LNCaP clone FGC (cell line): Measurements from ENCODE around the gene TTN.
A peak's percentile ranks its signal among the peaks of the same experiment; 100 is the strongest.

Experiments
- DNase-seq: peaks from one replicate; pipeline ENCODE4 v3.0.0-alpha.2; 2011; ENCODE audit warnings: low read depth
- H3K4me3 ChIP-seq: 2 replicates; pipeline ENCODE4 v1.5.1; 2011; ENCODE audit warnings: mild to moderate bottlenecking, low read depth, low read length, control low read depth
- TF ChIP-seq, protein P1 (sequence below): IDR thresholded peaks from 2 replicates; pipeline ENCODE4 v1.5.1; 2012; ENCODE audit warnings: mild to moderate bottlenecking; ENCODE audit not compliant: control insufficient read depth, insufficient read depth; ENCODE audit errors: extremely low read depth

Gene TTN

DNA sequence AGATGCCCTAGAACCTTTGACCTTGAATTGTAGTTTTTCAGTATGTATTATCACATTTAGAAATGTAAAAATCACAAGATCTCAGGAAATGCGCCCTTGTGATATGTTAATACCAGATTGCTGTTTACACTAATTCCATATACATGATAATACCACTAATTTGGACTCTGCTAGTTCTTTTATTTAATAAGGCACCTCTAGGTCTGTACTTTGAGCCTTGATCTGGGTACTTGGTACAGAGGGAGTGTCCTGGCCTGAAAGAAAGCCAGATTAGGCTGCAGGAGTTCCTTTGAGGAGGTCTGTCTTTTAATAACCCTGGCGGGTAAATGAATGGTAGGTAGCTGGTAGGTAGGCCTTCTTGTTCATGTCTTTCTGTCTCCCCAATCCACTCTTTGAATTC is 300.7 kb downstream of the TTN start:
- H3K4me3 ChIP-seq: no peak overlapping the region
- TF ChIP-seq, protein P1, sequence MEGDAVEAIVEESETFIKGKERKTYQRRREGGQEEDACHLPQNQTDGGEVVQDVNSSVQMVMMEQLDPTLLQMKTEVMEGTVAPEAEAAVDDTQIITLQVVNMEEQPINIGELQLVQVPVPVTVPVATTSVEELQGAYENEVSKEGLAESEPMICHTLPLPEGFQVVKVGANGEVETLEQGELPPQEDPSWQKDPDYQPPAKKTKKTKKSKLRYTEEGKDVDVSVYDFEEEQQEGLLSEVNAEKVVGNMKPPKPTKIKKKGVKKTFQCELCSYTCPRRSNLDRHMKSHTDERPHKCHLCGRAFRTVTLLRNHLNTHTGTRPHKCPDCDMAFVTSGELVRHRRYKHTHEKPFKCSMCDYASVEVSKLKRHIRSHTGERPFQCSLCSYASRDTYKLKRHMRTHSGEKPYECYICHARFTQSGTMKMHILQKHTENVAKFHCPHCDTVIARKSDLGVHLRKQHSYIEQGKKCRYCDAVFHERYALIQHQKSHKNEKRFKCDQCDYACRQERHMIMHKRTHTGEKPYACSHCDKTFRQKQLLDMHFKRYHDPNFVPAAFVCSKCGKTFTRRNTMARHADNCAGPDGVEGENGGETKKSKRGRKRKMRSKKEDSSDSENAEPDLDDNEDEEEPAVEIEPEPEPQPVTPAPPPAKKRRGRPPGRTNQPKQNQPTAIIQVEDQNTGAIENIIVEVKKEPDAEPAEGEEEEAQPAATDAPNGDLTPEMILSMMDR: no peak
- no peak for DNase-seq

DNA sequence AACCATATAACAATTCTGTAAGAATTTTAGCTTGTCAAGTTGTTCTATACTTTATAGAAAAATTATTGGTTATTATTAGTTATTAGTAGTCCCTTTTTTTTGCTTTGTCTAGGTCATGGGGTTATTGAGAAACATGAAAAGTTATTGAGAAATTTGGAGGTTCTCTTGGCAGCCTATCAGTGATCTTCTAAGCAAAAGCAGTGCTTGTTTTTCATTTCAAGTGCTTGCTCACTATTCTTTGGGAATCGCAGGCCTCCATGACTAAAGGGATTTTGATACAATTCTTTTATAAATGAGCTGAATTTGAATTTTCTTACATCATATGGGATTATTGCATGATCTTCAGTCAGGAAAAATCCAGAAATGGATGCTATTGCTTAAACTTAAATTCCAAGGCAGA is 301.1 kb downstream of the TTN start:
- TF ChIP-seq, protein P1: no peak
- DNase-seq: no peak
- H3K4me3 ChIP-seq: no peak overlapping the region

DNA sequence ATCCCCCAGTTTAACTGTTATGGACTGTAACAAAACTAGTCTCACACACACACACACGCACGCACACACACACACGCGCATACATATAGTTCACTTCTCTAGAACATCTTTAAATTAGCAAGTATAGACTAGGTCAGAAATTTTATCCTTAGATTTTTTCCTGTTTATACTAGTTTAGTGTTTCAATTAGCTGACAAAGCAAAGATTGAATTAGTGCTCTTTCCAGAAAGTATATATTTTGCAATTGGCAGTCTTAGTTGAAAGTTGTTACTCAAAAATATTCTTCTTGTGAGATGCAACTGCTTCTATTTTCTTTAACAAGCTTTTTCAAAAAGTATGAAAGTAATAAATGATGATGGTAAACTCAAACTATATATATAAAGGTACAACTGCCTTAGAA is 304.5 kb downstream of the TTN start:
- no peak overlapping the region for H3K4me3 ChIP-seq
- TF ChIP-seq, protein P1: no peak
- DNase-seq: no peak

DNA sequence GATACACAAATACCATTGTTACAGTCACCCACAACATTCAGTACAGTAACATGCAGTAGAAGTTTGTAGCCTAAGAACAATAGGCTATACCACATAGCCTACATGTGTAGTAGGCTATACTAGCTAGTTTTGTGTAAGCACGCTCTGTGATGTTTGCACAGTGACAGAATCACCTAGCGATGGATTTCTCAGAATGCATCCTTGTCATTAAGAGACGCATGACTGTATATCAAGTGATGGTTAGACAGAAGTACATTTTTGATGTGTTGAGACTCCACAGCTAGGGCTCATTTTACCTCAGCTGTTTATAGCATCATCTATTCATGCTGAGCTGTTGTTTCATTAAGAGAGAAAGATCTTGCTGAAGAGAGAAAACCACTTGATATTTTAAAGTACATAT is 307.6 kb downstream of the TTN start:
- no peak for DNase-seq
- TF ChIP-seq, protein P1: no peak
- no peak overlapping the region for H3K4me3 ChIP-seq

DNA sequence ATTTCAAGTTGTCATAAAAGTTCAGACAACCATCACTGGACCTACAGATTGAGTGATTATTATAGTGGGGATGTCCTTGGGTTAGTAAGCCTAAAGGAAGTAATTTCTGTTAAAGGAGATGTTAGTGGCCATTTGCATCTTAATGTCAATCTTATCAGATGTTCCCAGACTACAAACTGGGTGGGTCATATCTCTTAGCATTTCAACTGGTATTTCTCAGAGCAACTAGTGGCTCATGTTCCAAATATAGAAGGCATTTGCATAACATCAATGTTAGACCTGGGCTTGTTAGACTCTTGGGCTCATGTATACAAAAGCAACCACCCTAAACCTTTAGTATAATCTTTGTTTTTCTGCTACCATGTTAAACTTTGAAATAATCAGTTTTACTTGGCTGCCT is 309.1 kb downstream of the TTN start:
- no peak overlapping the region for H3K4me3 ChIP-seq
- no peak for DNase-seq
- TF ChIP-seq, protein P1: no peak

DNA sequence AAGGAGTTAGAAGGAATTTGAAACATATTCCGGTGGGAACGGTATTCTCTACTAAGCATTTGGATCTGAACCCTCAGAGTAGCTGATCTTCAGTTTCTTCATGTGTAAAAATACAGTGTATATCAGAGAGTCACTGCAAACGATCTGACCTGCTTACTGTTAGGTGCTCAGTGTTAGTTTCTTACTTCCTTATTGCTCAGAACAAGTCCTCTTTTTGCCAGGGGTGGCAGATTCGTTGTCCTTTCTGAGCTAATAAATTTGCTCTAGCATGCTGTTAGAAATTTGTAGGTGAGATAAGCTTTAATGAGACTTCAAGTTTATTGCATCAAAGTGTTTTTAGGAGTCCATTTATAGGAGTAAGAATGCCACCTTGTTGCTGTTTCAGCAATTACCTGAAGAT is 311.2 kb downstream of the TTN start:
- TF ChIP-seq, protein P1: 0 out of 2 replicates have a peak, but pooled peaks have one; percentile 12
- DNase-seq: peak; percentile 70

DNA sequence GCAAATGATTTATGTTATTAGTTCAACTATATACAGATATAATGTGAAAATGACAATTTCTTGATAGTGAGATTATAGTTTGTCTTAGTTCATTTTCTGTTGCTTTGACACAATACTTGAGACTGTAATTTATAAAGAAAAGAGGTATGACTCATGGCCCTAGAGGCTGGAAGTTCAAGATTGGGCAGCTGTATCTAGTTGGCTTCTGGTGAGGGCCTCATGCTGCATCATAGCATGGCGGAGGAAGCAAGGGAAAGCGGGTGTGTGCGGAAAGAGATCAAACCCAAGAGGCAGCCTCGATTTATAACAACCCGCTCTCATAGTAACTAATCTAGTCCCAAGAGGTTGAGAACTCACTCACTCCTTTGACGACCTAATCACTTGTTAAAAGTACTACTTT is 315.6 kb downstream of the TTN start:
- TF ChIP-seq, protein P1: no peak
- H3K4me3 ChIP-seq: no peak overlapping the region
- no peak for DNase-seq

More for the DNA sequence above, 311.2 kb downstream of the TTN start:
- no peak overlapping the region for H3K4me3 ChIP-seq
